Heart left ventricle (tissue), 13 donors: ENCODE data around the gene SLCO3A1.

Source experiments
- POLR2A ChIP-seq, 2 donors: fragments of 450-650 bp; IDR thresholded peaks; one replicate each; pipeline ENCODE4 v1.6.1; 2017; ENCODE audit warnings: antibody characterized with exemption in 2 of 2, mild to moderate bottlenecking in 2 of 2, moderate library complexity in 2 of 2
- TF ChIP-seq, protein P1 (sequence below), 12 donors: fragments of 200-600 bp; sonication (generic) in 4 of 12; IDR thresholded peaks; one replicate each; pipeline versions ENCODE4 v1.5.0 to v1.8.0; 2018 to 2022; ENCODE audit warnings: antibody characterized with exemption in 12 of 12, mild to moderate bottlenecking in 5 of 12
- donor health status: ischemic (EF 13 %, LVEDD 7.1; RV severe dilation, severe dysfunction).
- donor health status: DM: no; HTN: yes; CAD: no.
- donor health status: DM: no; HTN: no; CAD: no.
- donor health status: ischemic (EF 25% LVEDD 6.9; RV normal size, moderate dysfunction).
- donor health status: ischemic (EF 25% LVEDD 5.7; RV mildly dilated, moderate dysfunction).
- donor health status: ischemic (EF 35%, LVEDD 5.7; RV mildly dilated, moderate dysfunction).
- donor health status: nonischemic (EF 11% LVEDD 7.7; RV severe dilation, severe dysfunction).
- donor health status: DM: yes; HTN: yes; CAD: no.
- donor health status: PGD.
- donor health status: ischemic (EF 29% LVEDD 5.4; RV normal size, mild dysfunction).
- donor health status: nonischemic (EF 23%, LVEDD 6.1; RV moderate dilation, normal function).

DNA sequence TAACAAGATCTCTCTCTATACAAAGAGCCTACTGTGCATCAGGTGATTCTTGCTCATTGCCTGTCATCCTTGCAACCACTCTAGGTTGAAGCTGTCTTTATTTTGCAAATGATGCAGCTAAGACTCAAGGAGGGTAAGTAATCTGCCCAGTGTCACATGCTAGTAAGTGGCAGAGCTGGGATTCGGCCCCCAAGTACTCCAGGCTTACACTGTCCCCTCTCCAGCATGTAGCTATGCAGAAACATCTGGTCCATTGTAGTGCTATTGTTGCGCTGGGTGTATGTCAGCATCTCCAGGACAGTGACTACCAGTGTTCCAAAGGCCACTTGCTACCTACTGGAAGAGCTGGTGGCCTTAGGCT is 248.9 kb downstream of the SLCO3A1 start:
- TF ChIP-seq, protein P1, sequence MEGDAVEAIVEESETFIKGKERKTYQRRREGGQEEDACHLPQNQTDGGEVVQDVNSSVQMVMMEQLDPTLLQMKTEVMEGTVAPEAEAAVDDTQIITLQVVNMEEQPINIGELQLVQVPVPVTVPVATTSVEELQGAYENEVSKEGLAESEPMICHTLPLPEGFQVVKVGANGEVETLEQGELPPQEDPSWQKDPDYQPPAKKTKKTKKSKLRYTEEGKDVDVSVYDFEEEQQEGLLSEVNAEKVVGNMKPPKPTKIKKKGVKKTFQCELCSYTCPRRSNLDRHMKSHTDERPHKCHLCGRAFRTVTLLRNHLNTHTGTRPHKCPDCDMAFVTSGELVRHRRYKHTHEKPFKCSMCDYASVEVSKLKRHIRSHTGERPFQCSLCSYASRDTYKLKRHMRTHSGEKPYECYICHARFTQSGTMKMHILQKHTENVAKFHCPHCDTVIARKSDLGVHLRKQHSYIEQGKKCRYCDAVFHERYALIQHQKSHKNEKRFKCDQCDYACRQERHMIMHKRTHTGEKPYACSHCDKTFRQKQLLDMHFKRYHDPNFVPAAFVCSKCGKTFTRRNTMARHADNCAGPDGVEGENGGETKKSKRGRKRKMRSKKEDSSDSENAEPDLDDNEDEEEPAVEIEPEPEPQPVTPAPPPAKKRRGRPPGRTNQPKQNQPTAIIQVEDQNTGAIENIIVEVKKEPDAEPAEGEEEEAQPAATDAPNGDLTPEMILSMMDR (IDR thresholded peaks at IDR 0.05): no peak
- no peak for TF ChIP-seq POLR2A (IDR thresholded peaks at IDR 0.05)
